Stimulated activated CD8-positive, alpha-beta memory T cell treated with anti-CD3 and anti-CD28 coated beads, Interleukin-7, amount 100 ng/mL, for 1 hour (primary cell): ENCODE measurements around the gene MRPL23.

ENCODE experiments used
- DNase-seq, 2 donors: peaks; one replicate each; pipeline ENCODE4 v3.0.0-alpha.2; 2020; ENCODE audit warnings: low read depth in 2 of 2

The MRPL23 gene

GRCh38 chr11:1990872-1991578, 43.9 kb downstream of the MRPL23 start:
- DNase-seq, result no peak

- no peak for DNase-seq
Measured at GRCh38 chr11:1992111-1992510, 45.0 kb downstream of the MRPL23 start.

DNA sequence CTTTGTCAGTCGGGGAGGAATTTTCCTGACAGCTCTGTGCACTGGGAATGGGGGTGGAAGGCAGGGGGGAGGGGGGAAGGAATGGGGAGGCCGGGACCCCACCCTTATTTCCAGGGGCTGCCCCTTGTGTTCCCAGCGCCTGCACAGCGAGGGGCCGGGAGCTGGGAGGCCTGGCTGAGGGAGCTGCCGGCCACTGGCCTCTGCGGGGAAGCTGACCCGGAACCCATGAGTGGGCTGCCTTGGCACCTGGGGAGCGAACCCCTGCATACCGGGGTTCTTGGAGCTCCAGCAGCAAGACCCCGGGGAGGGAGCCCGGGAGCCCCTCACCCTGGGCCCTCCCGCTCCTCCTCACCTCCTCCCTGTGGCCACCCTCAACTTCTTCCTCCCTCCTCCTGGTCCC, 47.0 kb downstream of the MRPL23 start:
- no peak for DNase-seq

DNA sequence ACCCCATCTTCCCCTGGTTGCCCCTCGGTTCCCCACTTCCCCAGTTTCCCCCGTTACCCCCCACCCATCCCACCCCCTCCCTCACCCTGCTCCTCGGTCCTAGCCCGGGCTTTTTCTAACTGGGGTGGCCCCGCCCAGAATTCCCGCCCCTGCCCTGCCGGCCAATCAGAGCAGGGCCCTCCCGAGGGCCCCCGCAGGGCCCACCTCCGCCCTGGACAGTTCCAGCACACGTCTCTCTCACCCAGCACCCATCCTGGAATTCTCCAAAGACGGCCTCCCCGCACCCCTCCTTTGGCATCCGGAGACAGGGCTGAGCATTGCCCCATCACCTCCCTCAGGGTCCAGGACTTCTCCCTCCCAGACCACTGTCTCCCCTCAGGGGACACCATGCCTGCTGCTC, 50.6 kb downstream of the MRPL23 start, which contains the start of gene H19:
H19 (minus strand) TSS at position 88 of the 400 bp plus-strand sequence.
- DNase-seq, result no peak

DNA sequence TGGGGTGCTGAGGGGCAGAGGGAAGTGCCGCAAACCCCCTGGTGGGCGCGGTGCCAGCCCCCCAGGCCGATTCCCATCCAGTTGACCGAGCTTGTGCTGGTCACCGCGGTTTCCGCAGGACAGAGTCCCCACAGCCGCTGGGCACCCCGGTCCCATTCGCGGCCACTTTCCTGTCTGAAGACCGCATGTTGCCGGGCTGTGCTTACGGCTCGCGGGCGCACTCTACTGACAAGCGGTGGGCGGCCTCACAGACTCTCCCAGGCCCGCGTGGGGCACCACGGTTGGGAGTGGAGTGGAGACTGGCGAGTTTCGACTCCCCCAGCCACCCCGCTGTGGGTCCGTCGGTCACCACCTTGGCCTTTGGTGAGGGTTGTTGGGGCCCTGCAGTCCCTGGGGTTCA, 51.2 kb downstream of the MRPL23 start:
- DNase-seq, result no peak

DNA sequence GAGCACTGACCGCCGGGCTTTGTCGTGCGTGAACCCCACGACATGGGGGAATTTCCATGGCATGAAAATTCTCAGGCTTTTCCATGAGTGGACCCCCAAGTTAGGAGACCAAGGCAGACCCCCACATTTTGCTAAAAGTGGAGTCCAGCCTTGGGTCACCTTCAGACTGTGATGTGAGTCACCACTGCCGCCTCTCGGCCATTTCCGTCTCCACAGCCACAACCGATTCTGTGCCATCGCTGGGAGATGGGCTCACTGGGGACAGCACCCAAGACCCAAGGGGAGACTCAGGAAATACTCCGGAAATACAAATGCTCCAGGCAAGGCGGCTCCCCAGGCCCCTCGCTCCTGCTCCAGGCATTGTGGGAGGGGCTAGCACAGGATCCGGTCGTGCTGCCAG, 51.7 kb downstream of the MRPL23 start:
- no peak for DNase-seq

- no peak for DNase-seq
Measured at GRCh38 chr11:2002042-2002776, 55.1 kb downstream of the MRPL23 start.

DNA sequence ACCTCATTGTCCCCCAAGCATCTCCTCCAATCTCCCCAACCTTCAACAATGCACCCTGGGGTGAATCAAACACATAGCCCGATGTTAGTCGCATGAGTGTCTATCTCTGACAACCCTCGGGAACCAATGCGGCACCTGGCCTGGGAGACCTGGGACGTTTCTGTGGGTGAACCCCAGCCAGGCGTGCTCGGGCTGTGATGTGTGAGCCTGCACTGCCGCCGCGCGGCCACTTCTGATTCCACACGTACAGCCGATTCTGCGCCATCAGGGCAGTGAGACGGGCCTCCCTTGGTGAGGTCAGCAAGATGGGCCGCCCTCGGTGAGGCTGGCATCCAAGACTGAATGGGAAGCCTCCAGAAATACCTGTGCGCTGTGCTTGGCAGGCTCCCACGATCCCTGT, 55.7 kb downstream of the MRPL23 start:
- DNase-seq, result no peak

GRCh38 chr11:2004466-2004865, 57.3 kb downstream of the MRPL23 start:
- no peak for DNase-seq
